ENCODE data around the gene ARRB1. TPM values are rescaled to one million over a fixed set of nuclear protein-coding genes. Genes with fewer than 3 reads are reported as not detected.

ARRB1 gene
- total RNA-seq, 1 experiment from 2014 or later = 24.2 TPM

- POLR2A ChIA-PET = no interaction called here
- Histone ChIP-seq H3K9me2 (ENCODE audit: insufficient read depth) (no peaks in the 10 kb centered on the region), H3K27ac (ENCODE audit: low read depth, low read length) (no peak overlapping the region), H3K4me2 (ENCODE audit: low read length) (no peak overlapping the region), H4K20me1 (ENCODE audit: insufficient read depth) (no peaks in the 10 kb centered on the region), H3K36me3 (ENCODE audit: control insufficient read depth in 1 of 2, insufficient read depth in 2 of 2, low read length in 2 of 2) (no peaks in the 10 kb centered on the region), H2AFZ (ENCODE audit: low read depth, low read length, poor library complexity, severe bottlenecking) (no peak overlapping the region), H3K27me3 (ENCODE audit: insufficient read depth, low read length) (no peaks in the 10 kb centered on the region), H3K4me1 (ENCODE audit: control insufficient read depth in 1 of 2, insufficient read depth in 2 of 2, low read length in 2 of 2) (no peaks in the 10 kb centered on the region), H3K79me2 (ENCODE audit: insufficient read depth, low read length) (no peaks in the 10 kb centered on the region), H3K4me3 (replicated peaks in 1 of 2; ENCODE audit: low read depth in 1 of 2, low read length in 2 of 2) (no peak overlapping the region), H3K9me3 (ENCODE audit: control insufficient read depth in 1 of 2, insufficient read depth in 1 of 2, low read depth in 1 of 2, low read length in 2 of 2) (no peaks in the 10 kb centered on the region), H3K9ac (ENCODE audit: low read length) (no peak overlapping the region)
- RAD21 ChIA-PET (ENCODE audit: low non-redundant PET in 1 of 2, low total read pairs in 2 of 2, uncharacterized antibody in 2 of 2, unreplicated experiment in 2 of 2) = no interaction called here
- BruUV-seq (replicated peaks) = no TSS peak
- TF ChIP-seq, protein P1, sequence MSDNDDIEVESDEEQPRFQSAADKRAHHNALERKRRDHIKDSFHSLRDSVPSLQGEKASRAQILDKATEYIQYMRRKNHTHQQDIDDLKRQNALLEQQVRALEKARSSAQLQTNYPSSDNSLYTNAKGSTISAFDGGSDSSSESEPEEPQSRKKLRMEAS (IDR thresholded peaks at IDR 0.05) = no peak
- TF ChIP-seq ELF1 (IDR thresholded peaks at IDR 0.05; ENCODE audit: borderline replicate concordance, low read depth) = no peak
- no peak for TF ChIP-seq ZNF274 (IDR thresholded peaks at IDR 0.05; ENCODE audit: low read depth, low read length)
- no peak for TF ChIP-seq POLR2AphosphoS5 (IDR thresholded peaks at IDR 0.05; ENCODE audit: low read depth, low read length)
- intact Hi-C loops (cut with micrococcal nuclease) = no loop called here
- ATAC-seq (no peak), DNase-seq (ENCODE audit: low read depth, low spot score) (no peak)
- CTCF ChIA-PET = no interaction called here
These were observed 97.1 kb downstream of the ARRB1 start for GRCh38 chr11:75254326-75254725.

DNA sequence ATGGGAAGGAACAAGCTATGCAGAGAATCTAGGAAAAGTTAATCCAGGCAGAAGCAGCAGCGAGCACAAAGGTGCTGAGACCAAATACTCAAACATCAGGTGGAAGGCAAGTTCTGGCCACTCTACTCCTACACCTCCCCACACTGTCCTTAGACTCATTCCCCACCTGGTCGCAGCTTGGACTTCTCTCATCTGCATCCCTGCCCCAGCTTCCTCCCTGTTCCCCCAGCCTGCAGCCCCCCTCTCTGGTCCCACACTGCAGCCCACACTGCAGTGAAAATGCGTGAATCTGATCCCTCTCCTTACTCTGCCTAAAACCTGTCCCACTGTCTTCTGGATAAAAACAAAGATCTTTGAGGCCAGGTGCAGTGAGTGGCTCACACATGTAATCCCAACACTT, 101.8 kb downstream of the ARRB1 start:
- no peak overlapping the region for H3K27ac ChIP-seq (ENCODE audit: low read depth, low read length)
- H3K36me3 ChIP-seq (ENCODE audit: control insufficient read depth in 1 of 2, insufficient read depth in 2 of 2, low read length in 2 of 2) = no peaks in the 10 kb centered on the region
- BruUV-seq (replicated peaks) = no TSS peak
- no peak overlapping the region for H3K4me2 ChIP-seq (ENCODE audit: low read length)
- intact Hi-C loops (cut with micrococcal nuclease) = no loop called here
- ATAC-seq = no peak
- H3K9me3 ChIP-seq (ENCODE audit: control insufficient read depth in 1 of 2, insufficient read depth in 1 of 2, low read depth in 1 of 2, low read length in 2 of 2) = no peaks in the 10 kb centered on the region
- H4K20me1 ChIP-seq (ENCODE audit: insufficient read depth) = no peaks in the 10 kb centered on the region
- no peaks in the 10 kb centered on the region for H3K27me3 ChIP-seq (ENCODE audit: insufficient read depth, low read length)
- no peaks in the 10 kb centered on the region for H3K9me2 ChIP-seq (ENCODE audit: insufficient read depth)
- no peak overlapping the region for H3K9ac ChIP-seq (ENCODE audit: low read length)
- H3K4me3 ChIP-seq (replicated peaks in 1 of 2; ENCODE audit: low read depth in 1 of 2, low read length in 2 of 2) = no peak overlapping the region
- ChIA-PET RAD21 (ENCODE audit: low non-redundant PET in 1 of 2, low total read pairs in 2 of 2, uncharacterized antibody in 2 of 2, unreplicated experiment in 2 of 2) (interaction anchor here in 1 of 2 experiments (0.7 kb wide), 1 partner anchor 45 kb away, joined by 5 read pairs; no protein-coding TSS in a partner anchor), POLR2A (no interaction called here), CTCF (interaction anchor here (1.1 to 7.1 kb wide), 6 partner anchors 21 to 547 kb away, joined by 3 to 160 read pairs (median 14); no protein-coding TSS in a partner anchor)
- H2AFZ ChIP-seq (ENCODE audit: low read depth, low read length, poor library complexity, severe bottlenecking) = no peak overlapping the region
- H3K79me2 ChIP-seq (ENCODE audit: insufficient read depth, low read length) = no peaks in the 10 kb centered on the region
- DNase-seq (ENCODE audit: low read depth, low spot score) = no peak
- peaks cover 0 to 2% of the 10 kb centered on the region in 2 experiments; a peak in 1 of 4 replicates for H3K4me1 ChIP-seq (ENCODE audit: control insufficient read depth in 1 of 2, insufficient read depth in 2 of 2, low read length in 2 of 2)
- TF ChIP-seq SP1 (IDR thresholded peaks at IDR 0.05; ENCODE audit: low read depth) (no peak), EGR1 (IDR thresholded peaks at IDR 0.05; ENCODE audit: low read depth) (no peak), TCF7L2 (IDR thresholded peaks at IDR 0.05; ENCODE audit: borderline replicate concordance, extremely low read depth, insufficient read depth, insufficient read length) (no peak), CEBPB (IDR thresholded peaks at IDR 0.05; ENCODE audit: low read depth) (no peak), SIN3A (IDR thresholded peaks at IDR 0.05; ENCODE audit: low read depth) (no peak), JUND (IDR thresholded peaks at IDR 0.05) (no peak), YY1 (IDR thresholded peaks at IDR 0.05; ENCODE audit: extremely low read depth, insufficient replicate concordance, low read depth, low read length) (no peak), ZFX (IDR thresholded peaks at IDR 0.05) (no peak), POLR2AphosphoS5 (IDR thresholded peaks at IDR 0.05; ENCODE audit: low read depth, low read length) (no peak)
- TF ChIP-seq, protein P2, sequence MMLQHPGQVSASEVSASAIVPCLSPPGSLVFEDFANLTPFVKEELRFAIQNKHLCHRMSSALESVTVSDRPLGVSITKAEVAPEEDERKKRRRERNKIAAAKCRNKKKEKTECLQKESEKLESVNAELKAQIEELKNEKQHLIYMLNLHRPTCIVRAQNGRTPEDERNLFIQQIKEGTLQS (IDR thresholded peaks at IDR 0.05) = no peak
- TF ChIP-seq, protein P1 (IDR thresholded peaks at IDR 0.05) = no peak
- TF ChIP-seq, protein P3, sequence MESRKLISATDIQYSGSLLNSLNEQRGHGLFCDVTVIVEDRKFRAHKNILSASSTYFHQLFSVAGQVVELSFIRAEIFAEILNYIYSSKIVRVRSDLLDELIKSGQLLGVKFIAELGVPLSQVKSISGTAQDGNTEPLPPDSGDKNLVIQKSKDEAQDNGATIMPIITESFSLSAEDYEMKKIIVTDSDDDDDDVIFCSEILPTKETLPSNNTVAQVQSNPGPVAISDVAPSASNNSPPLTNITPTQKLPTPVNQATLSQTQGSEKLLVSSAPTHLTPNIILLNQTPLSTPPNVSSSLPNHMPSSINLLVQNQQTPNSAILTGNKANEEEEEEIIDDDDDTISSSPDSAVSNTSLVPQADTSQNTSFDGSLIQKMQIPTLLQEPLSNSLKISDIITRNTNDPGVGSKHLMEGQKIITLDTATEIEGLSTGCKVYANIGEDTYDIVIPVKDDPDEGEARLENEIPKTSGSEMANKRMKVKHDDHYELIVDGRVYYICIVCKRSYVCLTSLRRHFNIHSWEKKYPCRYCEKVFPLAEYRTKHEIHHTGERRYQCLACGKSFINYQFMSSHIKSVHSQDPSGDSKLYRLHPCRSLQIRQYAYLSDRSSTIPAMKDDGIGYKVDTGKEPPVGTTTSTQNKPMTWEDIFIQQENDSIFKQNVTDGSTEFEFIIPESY (IDR thresholded peaks at IDR 0.05; ENCODE audit: extremely low read depth, insufficient replicate concordance, low read length) = no peak
